Central memory CD8-positive, alpha-beta T cell (primary cell): ENCODE data around the gene WDR89.
A peak's percentile ranks its signal among the peaks of the same experiment; 100 is the strongest.
"Not testable (repeated sequence)": the region's sequence is repeated elsewhere in the genome, so short reads cannot be mapped to it uniquely, and the experiment has no call there.

ENCODE experiments used
- ATAC-seq: fragments of 150-1000 bp; cut with Tn5 transposase; replicated peaks from 2 replicates; pipeline ENCODE4 v1.10.0; 2022; ENCODE audit warnings: mild to moderate bottlenecking, moderate FRiP score, moderate number of reproducible peaks; ENCODE audit not compliant: poor library complexity, severe bottlenecking; ENCODE audit errors: extremely low read depth
- DNase-seq, 2 donors: peaks; one replicate each; pipeline ENCODE4 v3.0.0; 2021; ENCODE audit warnings: low spot score in 2 of 2
- H3K27ac Mint-ChIP-seq: one replicate; pipeline ENCODE4 v1.8.0; 2022; ENCODE audit warnings: low read depth, mild to moderate bottlenecking, moderate library complexity, mixed read lengths
- H3K27me3 Mint-ChIP-seq: one replicate; pipeline ENCODE4 v1.8.0; 2022; ENCODE audit warnings: mixed read lengths
- H3K36me3 Mint-ChIP-seq: one replicate; pipeline ENCODE4 v1.8.0; 2022; ENCODE audit warnings: mild to moderate bottlenecking, moderate library complexity, mixed read lengths; ENCODE audit not compliant: insufficient read depth
- H3K4me1 Mint-ChIP-seq: one replicate; pipeline ENCODE4 v1.8.0; 2022; ENCODE audit warnings: mixed read lengths
- H3K4me3 Mint-ChIP-seq: one replicate; pipeline ENCODE4 v1.8.0; 2022; ENCODE audit warnings: mild to moderate bottlenecking, moderate library complexity, mixed read lengths
- H3K9me3 Mint-ChIP-seq: one replicate; pipeline ENCODE4 v1.8.0; 2022; ENCODE audit warnings: mixed read lengths

WDR89 gene

DNA sequence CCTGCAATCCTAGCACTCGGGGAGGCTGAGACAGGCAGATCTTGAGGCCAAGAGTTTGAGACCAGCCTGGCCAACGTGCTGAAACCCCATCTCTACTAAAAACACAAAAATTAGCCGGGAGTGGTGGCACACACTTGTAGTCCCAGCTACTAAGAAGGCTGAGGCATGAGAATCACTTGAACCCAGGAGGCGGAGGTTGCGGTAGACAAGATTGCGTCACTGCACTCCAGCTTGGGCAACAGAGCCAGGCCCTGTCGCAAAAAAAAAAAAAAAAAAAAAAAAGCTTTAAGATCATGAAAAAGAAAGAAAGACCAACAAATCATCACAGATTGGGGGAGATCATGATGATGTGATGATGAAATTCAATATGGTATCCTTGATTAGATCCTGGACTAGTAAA is 30.6 kb downstream of the WDR89 start:
- no peak for DNase-seq
- Mint-ChIP-seq H3K27me3 (no peaks in the 10 kb centered on the region), H3K36me3 (peaks cover 12% of the 10 kb centered on the region), H3K4me3 (no peak overlapping the region), H3K27ac (no peak overlapping the region), H3K9me3 (no peaks in the 10 kb centered on the region), H3K4me1 (peaks cover 27% of the 10 kb centered on the region)
- no peak for ATAC-seq

DNA sequence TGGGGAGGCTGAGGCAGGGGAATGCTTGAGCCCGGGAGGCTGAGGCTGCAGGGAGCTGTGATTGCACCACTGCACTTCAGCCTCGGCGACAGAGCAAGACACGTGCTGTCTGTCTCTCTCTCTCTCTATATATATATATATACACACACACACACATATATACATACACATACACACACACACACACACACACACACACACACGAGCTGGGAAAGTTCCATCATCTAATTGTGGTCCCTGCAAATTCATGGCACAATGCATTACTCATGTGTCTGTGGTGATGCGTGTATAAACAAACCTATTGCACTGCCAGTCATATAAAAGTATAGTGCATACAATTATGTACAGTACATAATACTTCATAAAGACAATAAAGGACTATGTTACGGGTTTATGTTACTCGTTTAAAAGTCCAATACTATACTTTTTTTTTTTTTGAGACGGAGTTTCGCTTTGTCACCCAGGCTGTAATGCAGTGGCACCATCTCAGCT is 36.6 kb downstream of the WDR89 start:
- no peaks in the 10 kb centered on the region for H3K27me3 Mint-ChIP-seq
- no peak overlapping the region for H3K4me3 Mint-ChIP-seq
- ATAC-seq (no peak), DNase-seq (no peak)
- H3K36me3 Mint-ChIP-seq = peaks cover 12% of the 10 kb centered on the region
- no peak overlapping the region for H3K27ac Mint-ChIP-seq
- H3K9me3 Mint-ChIP-seq = no peaks in the 10 kb centered on the region
- H3K4me1 Mint-ChIP-seq = peaks cover 17% of the 10 kb centered on the region

GRCh38 chr14:63604626-63605025 is 37.0 kb downstream of the WDR89 start:
- H3K9me3 Mint-ChIP-seq = no peaks in the 10 kb centered on the region
- ATAC-seq (no peak), DNase-seq (no peak)
- H3K27ac Mint-ChIP-seq = no peak overlapping the region
- peaks cover 17% of the 10 kb centered on the region for H3K4me1 Mint-ChIP-seq
- peaks cover 12% of the 10 kb centered on the region for H3K36me3 Mint-ChIP-seq
- H3K4me3 Mint-ChIP-seq = no peak overlapping the region
- H3K27me3 Mint-ChIP-seq = no peaks in the 10 kb centered on the region

DNA sequence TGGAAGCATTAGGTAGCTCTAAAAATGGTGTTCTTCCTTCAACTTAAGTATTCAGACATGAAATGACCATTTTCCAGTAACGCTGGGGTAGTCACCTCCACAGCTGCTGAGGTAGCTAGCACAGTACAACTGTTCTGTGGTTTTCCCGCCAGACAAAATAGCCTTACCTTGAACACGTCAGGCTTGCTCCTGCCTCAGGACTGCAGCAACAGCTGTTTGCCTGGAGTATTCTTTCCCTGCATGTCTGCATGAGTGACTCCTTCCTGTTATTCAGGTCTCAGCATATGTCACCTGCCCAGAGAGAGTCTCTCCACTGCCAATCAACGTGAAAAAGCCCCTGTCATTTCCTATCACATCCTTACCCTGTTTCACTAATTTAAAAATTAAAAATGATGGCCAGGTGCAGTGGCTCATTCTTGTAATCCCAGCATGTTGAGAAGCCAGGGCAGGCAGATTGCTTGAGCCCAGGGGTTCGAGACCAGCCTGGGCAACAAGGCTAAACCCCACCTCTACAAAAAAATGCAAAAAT is 37.9 kb downstream of the WDR89 start:
- Mint-ChIP-seq H3K36me3 (peaks cover 17% of the 10 kb centered on the region), H3K9me3 (no peaks in the 10 kb centered on the region), H3K4me3 (no peak overlapping the region), H3K27me3 (no peaks in the 10 kb centered on the region), H3K4me1 (peaks cover 20% of the 10 kb centered on the region), H3K27ac (peak overlapping the region; percentile 77)
- no peak for DNase-seq
- ATAC-seq = no peak

GRCh38 chr14:63598807-63599206 is 42.9 kb downstream of the WDR89 start:
- peaks cover 14% of the 10 kb centered on the region for H3K4me1 Mint-ChIP-seq
- DNase-seq (no peak), ATAC-seq (no peak)
- H3K4me3 Mint-ChIP-seq = no peak overlapping the region
- no peak overlapping the region for H3K27ac Mint-ChIP-seq
- no peaks in the 10 kb centered on the region for H3K27me3 Mint-ChIP-seq
- peaks cover 15% of the 10 kb centered on the region for H3K36me3 Mint-ChIP-seq
- peaks cover 3% of the 10 kb centered on the region for H3K9me3 Mint-ChIP-seq

- DNase-seq = no peak
- no peak for ATAC-seq
- peaks cover 9% of the 10 kb centered on the region for H3K36me3 Mint-ChIP-seq
- peaks cover 5% of the 10 kb centered on the region for H3K4me1 Mint-ChIP-seq
- no peaks in the 10 kb centered on the region for H3K27me3 Mint-ChIP-seq
- no peak overlapping the region for H3K27ac Mint-ChIP-seq
- peaks cover 3% of the 10 kb centered on the region for H3K9me3 Mint-ChIP-seq
- H3K4me3 Mint-ChIP-seq = no peak overlapping the region
Observed at GRCh38 chr14:63596998-63597658, 44.5 kb downstream of the WDR89 start.

GRCh38 chr14:63594455-63595372 is 47.0 kb downstream of the WDR89 start:
- peaks cover 5% of the 10 kb centered on the region for H3K4me1 Mint-ChIP-seq
- DNase-seq = no peak
- no peak overlapping the region for H3K27ac Mint-ChIP-seq
- H3K36me3 Mint-ChIP-seq = peaks cover 9% of the 10 kb centered on the region
- ATAC-seq = no peak
- H3K9me3 Mint-ChIP-seq = peaks cover 3% of the 10 kb centered on the region
- no peaks in the 10 kb centered on the region for H3K27me3 Mint-ChIP-seq
- H3K4me3 Mint-ChIP-seq = no peak overlapping the region

GRCh38 chr14:63583046-63583445 is 58.6 kb downstream of the WDR89 start:
- not testable (repeated sequence) for H3K4me3 Mint-ChIP-seq, ATAC-seq

GRCh38 chr14:63581491-63581890 is 60.2 kb downstream of the WDR89 start:
- Mint-ChIP-seq H3K4me1 (no peaks in the 10 kb centered on the region), H3K27ac (no peak overlapping the region), H3K4me3 (no peak overlapping the region), H3K9me3 (no peaks in the 10 kb centered on the region), H3K27me3 (no peaks in the 10 kb centered on the region), H3K36me3 (no peaks in the 10 kb centered on the region)
- ATAC-seq (no peak), DNase-seq (no peak)

More at GRCh38 chr14:63583046-63583445, 58.6 kb downstream of the WDR89 start:
- not testable (repeated sequence) for H3K27ac Mint-ChIP-seq, H3K9me3 Mint-ChIP-seq, H3K4me1 Mint-ChIP-seq, H3K36me3 Mint-ChIP-seq, DNase-seq, H3K27me3 Mint-ChIP-seq

DNA sequence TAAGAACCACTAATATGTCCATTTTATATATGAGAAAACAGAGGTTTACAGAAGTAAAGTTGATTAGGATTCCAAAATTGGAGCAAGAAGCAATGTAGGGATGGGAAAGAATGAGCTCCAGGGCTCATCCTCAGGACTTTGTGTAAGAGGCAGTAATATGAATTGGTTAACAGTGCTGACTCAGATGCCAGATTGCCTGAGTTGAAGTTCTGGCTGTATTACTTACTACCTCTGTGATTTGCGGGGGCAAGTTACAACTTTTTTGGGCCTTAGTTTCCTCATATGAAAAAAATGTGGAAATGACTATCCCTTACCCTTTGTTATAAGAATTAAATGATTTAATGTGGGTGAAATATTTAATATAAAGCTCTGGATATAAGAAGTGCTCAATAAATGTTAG is 63.4 kb downstream of the WDR89 start:
- no peak overlapping the region for H3K27ac Mint-ChIP-seq
- H3K9me3 Mint-ChIP-seq = no peaks in the 10 kb centered on the region
- no peaks in the 10 kb centered on the region for H3K36me3 Mint-ChIP-seq
- no peak overlapping the region for H3K4me3 Mint-ChIP-seq
- ATAC-seq (no peak), DNase-seq (no peak)
- no peaks in the 10 kb centered on the region for H3K4me1 Mint-ChIP-seq
- H3K27me3 Mint-ChIP-seq = no peaks in the 10 kb centered on the region

- no peak for DNase-seq
- Mint-ChIP-seq H3K9me3 (no peaks in the 10 kb centered on the region), H3K27me3 (no peaks in the 10 kb centered on the region), H3K27ac (no peak overlapping the region), H3K4me3 (no peak overlapping the region), H3K4me1 (no peaks in the 10 kb centered on the region), H3K36me3 (no peaks in the 10 kb centered on the region)
- ATAC-seq = no peak
Observed at GRCh38 chr14:63573581-63573980, 68.1 kb downstream of the WDR89 start.

- Mint-ChIP-seq H3K4me1 (no peaks in the 10 kb centered on the region), H3K9me3 (no peaks in the 10 kb centered on the region), H3K4me3 (no peak overlapping the region), H3K27me3 (peaks cover 43% of the 10 kb centered on the region), H3K27ac (no peak overlapping the region), H3K36me3 (no peaks in the 10 kb centered on the region)
- no peak for DNase-seq
- ATAC-seq = no peak
Observed at GRCh38 chr14:63565448-63565847, 76.2 kb downstream of the WDR89 start.

GRCh38 chr14:63564318-63564717 is 77.4 kb downstream of the WDR89 start:
- Mint-ChIP-seq H3K9me3 (no peaks in the 10 kb centered on the region), H3K27ac (no peak overlapping the region), H3K4me3 (no peak overlapping the region), H3K36me3 (no peaks in the 10 kb centered on the region), H3K27me3 (peaks cover 43% of the 10 kb centered on the region), H3K4me1 (no peaks in the 10 kb centered on the region)
- ATAC-seq = no peak
- no peak for DNase-seq
